ENCODE results near the gene DPF3. TPM values are rescaled to one million over a fixed set of nuclear protein-coding genes. Genes with fewer than 3 reads are reported as not detected.

DPF3 gene
- polyA plus RNA-seq, 1 experiment: 15.8 TPM

DNA sequence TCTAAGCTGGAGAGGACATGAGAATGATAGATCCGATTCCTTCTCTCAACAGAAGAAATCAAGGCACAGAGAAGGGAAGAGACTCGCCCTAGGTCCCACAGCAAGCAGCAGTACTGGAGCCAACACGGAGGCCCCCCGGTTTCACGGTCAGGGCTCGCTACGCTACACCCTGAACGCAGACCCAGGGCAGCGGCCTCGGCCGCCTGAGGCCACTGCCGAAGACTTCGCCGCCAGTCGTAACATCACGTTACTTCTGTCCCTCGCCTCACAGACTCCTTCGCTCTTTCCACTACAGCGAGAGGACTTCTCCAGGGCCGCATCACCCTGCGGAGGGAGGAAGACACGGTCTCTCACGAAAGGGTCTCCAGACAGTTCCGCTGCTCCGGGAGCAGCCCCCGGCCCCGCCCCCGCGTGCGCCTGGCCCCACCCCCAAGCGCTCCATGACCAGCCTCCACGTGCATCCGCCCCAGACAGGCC is 32.0 kb upstream of the DPF3 start:
- ChIA-PET CTCF (interaction anchor here (1.0 to 2.4 kb wide), 3 partner anchors 21 to 412 kb away, joined by 3 to 10 read pairs (median 4); no protein-coding TSS in a partner anchor), POLR2A (interaction anchor here (1.5 kb wide), 1 partner anchor 8 kb away, joined by 7 read pairs; no protein-coding TSS in a partner anchor)
- H3K27me3 ChIP-seq (ENCODE audit: control insufficient read depth, insufficient read depth, low read length): no peaks in the 10 kb centered on the region
- no peak for DNase-seq (ENCODE audit: low read depth, low spot score)
- peak overlapping the region; percentile 25 for H3K27ac ChIP-seq (ENCODE audit: low read depth, low read length)
- TF ChIP-seq, protein P1, sequence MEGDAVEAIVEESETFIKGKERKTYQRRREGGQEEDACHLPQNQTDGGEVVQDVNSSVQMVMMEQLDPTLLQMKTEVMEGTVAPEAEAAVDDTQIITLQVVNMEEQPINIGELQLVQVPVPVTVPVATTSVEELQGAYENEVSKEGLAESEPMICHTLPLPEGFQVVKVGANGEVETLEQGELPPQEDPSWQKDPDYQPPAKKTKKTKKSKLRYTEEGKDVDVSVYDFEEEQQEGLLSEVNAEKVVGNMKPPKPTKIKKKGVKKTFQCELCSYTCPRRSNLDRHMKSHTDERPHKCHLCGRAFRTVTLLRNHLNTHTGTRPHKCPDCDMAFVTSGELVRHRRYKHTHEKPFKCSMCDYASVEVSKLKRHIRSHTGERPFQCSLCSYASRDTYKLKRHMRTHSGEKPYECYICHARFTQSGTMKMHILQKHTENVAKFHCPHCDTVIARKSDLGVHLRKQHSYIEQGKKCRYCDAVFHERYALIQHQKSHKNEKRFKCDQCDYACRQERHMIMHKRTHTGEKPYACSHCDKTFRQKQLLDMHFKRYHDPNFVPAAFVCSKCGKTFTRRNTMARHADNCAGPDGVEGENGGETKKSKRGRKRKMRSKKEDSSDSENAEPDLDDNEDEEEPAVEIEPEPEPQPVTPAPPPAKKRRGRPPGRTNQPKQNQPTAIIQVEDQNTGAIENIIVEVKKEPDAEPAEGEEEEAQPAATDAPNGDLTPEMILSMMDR (IDR thresholded peaks at IDR 0.05; ENCODE audit: low read depth, low read length): no peak
- peak overlapping the region; percentile 70 for H3K4me3 ChIP-seq (ENCODE audit: low read depth, low read length)
- peaks cover 4% of the 10 kb centered on the region; the same call in 1 of the 2 replicates for H3K9me3 ChIP-seq (ENCODE audit: control insufficient read depth, insufficient read depth, low read length)

DNA sequence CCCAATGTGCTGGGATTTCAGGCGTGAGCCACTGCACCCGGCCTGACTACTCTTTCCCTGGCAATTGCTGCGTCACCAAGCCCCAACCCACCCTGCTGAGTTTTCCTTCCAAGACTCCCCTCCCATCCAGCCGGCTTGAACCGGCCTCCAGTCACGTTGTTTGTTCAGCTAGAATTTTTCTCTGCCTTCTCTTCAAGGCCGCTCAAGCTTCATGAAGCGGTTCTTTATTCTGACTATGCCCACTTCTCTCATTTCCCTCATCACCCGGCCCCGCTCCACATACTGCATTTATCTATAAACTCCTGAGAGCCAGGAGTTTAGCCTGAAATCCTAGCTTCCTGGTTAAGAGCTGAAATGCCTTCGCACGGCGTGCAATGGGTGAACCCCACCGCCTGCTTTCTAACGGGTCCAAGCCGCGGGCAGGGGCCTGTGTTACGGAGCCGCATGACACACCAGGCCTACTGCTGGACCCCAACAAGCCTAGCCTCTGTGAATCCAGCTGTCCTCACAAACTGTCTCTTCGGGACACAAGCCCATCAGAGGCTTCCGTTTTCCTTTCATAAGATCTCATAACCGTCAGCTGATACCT is 31.4 kb upstream of the DPF3 start:
- TF ChIP-seq, protein P1 (IDR thresholded peaks at IDR 0.05; ENCODE audit: low read depth, low read length): no peak
- ChIA-PET POLR2A (interaction anchor here (1.5 kb wide), 1 partner anchor 8 kb away, joined by 7 read pairs; no protein-coding TSS in a partner anchor), CTCF (interaction anchor here (1.0 to 2.4 kb wide), 3 partner anchors 20 to 412 kb away, joined by 3 to 10 read pairs (median 4); no protein-coding TSS in a partner anchor)
- Histone ChIP-seq H3K9me3 (ENCODE audit: control insufficient read depth, insufficient read depth, low read length) (peaks cover 4% of the 10 kb centered on the region; the same call in 1 of the 2 replicates), H3K27ac (ENCODE audit: low read depth, low read length) (no peak overlapping the region), H3K27me3 (ENCODE audit: control insufficient read depth, insufficient read depth, low read length) (no peaks in the 10 kb centered on the region), H3K4me3 (ENCODE audit: low read depth, low read length) (peak overlapping the region; percentile 70)
- DNase-seq (ENCODE audit: low read depth, low spot score): no peak

DNA sequence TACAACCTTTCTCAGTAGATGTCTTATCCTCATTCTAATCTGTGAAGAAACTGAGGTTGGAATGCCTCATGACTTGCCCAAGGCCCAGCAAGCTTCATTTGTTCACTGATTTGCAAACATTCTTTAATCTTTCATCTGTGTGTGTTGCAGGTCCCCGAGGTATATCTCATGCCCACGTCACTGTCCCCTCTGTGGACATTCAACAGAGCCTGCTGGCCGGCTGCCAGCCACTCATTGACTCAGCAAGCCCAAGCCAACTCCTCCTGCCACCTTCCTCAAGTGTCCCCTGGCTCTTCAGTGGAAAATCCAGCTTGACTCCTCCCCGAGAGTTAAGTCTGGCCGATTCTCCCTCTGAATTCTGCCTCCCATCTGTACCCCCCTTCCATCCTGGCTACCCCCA is 30.4 kb upstream of the DPF3 start:
- H3K27me3 ChIP-seq (ENCODE audit: control insufficient read depth, insufficient read depth, low read length): no peaks in the 10 kb centered on the region
- no peaks in the 10 kb centered on the region; the same call in 1 of the 2 replicates for H3K9me3 ChIP-seq (ENCODE audit: control insufficient read depth, insufficient read depth, low read length)
- no peak for DNase-seq (ENCODE audit: low read depth, low spot score)
- H3K4me3 ChIP-seq (ENCODE audit: low read depth, low read length): no peak overlapping the region
- CTCF ChIA-PET: interaction anchor here (0.7 to 2.4 kb wide), 2 partner anchors 19 to 411 kb away, joined by 3 to 10 read pairs; no protein-coding TSS in a partner anchor
- POLR2A ChIA-PET: no interaction called here
- TF ChIP-seq, protein P1 (IDR thresholded peaks at IDR 0.05; ENCODE audit: low read depth, low read length): no peak
- no peak overlapping the region for H3K27ac ChIP-seq (ENCODE audit: low read depth, low read length)

DNA sequence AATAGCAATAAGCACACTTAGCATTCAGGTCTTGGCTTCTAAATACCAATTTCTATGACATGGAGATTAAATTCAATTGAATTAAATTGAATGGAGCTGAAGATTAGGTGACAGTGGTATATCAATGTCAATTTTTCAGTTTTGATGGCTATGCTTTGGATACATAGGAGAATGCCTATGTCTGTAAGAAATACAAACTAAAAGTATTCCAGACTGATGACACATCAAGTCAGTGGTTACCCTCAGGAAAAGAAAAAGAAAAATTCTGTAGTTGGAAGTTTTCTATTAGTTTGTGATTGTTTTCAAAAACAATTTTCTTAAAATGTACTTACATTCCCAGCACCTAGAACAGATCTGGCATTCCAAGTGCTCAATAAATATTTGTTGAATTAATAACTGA is 27.5 kb upstream of the DPF3 start:
- H3K27ac ChIP-seq (ENCODE audit: low read depth, low read length): no peak overlapping the region
- H3K27me3 ChIP-seq (ENCODE audit: control insufficient read depth, insufficient read depth, low read length): no peaks in the 10 kb centered on the region
- no peak for DNase-seq (ENCODE audit: low read depth, low spot score)
- TF ChIP-seq, protein P1 (IDR thresholded peaks at IDR 0.05; ENCODE audit: low read depth, low read length): no peak
- POLR2A ChIA-PET: no interaction called here
- CTCF ChIA-PET: interaction anchor here (1.3 to 1.6 kb wide), 2 partner anchors 27 to 407 kb away, joined by 3 to 8 read pairs; no protein-coding TSS in a partner anchor
- no peak overlapping the region for H3K4me3 ChIP-seq (ENCODE audit: low read depth, low read length)
- no peaks in the 10 kb centered on the region for H3K9me3 ChIP-seq (ENCODE audit: control insufficient read depth, insufficient read depth, low read length)

DNA sequence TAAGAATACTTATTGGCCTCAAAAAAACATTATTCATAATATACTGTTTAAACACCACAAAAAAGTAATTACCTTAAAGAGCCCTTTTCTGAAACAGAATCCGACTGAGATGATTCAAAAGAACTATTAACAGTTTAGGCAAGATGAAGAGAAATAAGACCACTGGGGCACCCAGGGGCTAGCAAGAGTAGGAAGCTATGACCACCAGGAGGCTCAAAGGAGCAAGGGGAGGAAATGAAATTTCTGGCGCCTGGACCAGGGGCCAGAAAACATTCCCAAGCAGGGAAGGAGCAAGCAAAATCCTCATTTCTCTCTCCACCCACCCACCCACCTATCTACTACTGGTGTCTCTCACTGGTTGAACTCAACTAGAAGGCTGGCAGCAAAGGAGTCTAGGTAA is 26.1 kb upstream of the DPF3 start:
- CTCF ChIA-PET: interaction anchor here (1.5 kb wide), 1 partner anchor 406 kb away, joined by 9 read pairs; no protein-coding TSS in a partner anchor

More for the DNA sequence above, 26.1 kb upstream of the DPF3 start:
- Histone ChIP-seq H3K27ac (ENCODE audit: low read depth, low read length) (no peak overlapping the region), H3K27me3 (ENCODE audit: control insufficient read depth, insufficient read depth, low read length) (no peaks in the 10 kb centered on the region), H3K4me3 (ENCODE audit: low read depth, low read length) (no peak overlapping the region), H3K9me3 (ENCODE audit: control insufficient read depth, insufficient read depth, low read length) (no peaks in the 10 kb centered on the region)
- DNase-seq (ENCODE audit: low read depth, low spot score): no peak
- POLR2A ChIA-PET: no interaction called here
- TF ChIP-seq, protein P1 (IDR thresholded peaks at IDR 0.05; ENCODE audit: low read depth, low read length): no peak

All from AG04450 (cell line).